ENCODE measurements around the gene INTS11. TPM values are rescaled to one million over a fixed set of nuclear protein-coding genes. Genes with fewer than 3 reads are reported as not detected.

The INTS11 gene
- total RNA-seq, 1 experiment from 2014 or later = 117 TPM

DNA sequence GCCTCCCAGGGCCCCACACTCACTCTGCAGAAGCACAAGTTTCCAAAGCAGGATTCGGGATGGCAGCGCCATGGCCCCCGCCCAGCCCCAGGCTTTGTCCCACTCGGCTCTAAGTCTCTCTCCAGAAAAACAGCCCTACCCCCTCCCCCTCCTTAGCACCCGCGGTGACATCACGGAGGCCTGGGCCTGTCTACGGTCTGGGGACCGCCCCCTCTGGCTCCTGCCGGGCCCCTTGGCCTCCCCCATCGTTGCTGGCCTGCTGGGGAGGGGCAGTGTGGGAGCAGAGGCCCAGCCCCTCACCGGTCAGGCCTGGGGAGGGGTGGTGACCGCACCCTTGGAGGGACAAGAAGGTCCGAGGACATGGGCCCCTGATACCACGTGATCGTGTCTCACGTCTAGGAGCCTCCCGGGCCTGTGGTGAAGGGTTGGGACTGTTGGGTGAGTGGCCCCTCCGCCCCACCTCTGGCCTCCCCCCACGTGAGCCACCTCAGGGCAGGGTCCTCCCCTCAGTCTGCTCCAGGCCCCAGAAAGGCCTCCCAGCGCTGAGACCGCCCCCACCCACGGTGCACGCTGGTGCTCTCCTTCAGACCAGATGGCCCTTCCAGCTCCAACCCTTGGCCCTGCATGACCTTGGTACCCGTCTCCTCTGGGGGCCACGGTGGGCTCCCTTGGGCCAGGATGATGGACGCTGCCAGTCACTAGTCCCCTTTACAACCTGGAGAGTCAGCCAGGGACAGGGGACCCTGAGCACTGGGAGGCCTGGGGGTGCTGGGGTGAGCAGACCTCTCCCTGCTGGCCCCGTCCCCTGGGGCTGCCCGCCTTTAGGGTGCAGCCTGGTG is 34.2 kb upstream of the INTS11 start, which contains the start of gene MXRA8:
Gene MXRA8, minus strand, starts transcription at position 123 of the 839 bp plus-strand sequence. Its CDS starts 51 bp downstream, at position 72.
- intact Hi-C loops (cut with micrococcal nuclease; ENCODE audit: unreplicated experiment) = no loop called here
- Mint-ChIP-seq H3K27me3 (ENCODE audit: unreplicated experiment) (peaks cover 14% of the 10 kb centered on the region), H3K27ac (ENCODE audit: unreplicated experiment) (no peak within 1 kb of the TSS), H3K4me3 (ENCODE audit: low read depth, unreplicated experiment) (no peak within 1 kb of the TSS), H3K4me1 (ENCODE audit: low read depth, unreplicated experiment) (peaks cover 10% of the 10 kb centered on the region), H3K9me3 (ENCODE audit: low read depth, unreplicated experiment) (peaks cover 4% of the 10 kb centered on the region), H3K36me3 (ENCODE audit: insufficient read depth, unreplicated experiment) (peaks cover 6% of the 10 kb centered on the region)
- CTCF ChIA-PET = no interaction called here
- DNase-seq = no peak
- BruUV-seq (replicated peaks) = no TSS peak
- TF ChIP-seq CTCF (IDR thresholded peaks at IDR 0.05; ENCODE audit: unreplicated experiment) = no peak

DNA sequence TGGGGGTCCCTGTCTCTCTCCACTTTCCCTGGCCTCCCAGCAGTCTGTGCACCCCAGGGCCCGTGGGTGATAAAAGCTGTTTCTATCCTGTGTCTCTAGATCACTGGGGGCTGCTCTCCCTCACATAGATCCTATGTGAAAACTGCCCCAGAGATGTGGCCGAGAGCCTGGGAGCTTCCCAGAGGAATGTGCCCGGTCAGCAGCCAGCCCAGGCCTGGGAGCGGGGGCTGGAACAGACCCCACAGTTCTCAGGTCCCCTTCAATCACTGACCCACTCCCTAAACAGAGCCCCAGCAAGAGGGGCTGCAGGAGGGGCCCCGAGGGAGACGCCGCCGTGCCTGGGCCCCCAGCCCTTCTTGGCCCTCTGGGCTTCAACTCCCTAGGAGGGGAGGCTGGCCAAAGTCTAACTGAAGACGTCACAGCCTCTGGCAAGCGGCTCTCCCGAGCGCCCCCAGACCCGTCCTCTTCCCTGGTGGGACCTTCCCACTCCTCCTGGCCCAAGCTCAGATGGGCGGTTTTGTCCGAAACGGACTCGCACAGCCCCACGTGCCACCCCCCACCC is 33.5 kb upstream of the INTS11 start:
- DNase-seq = no peak
- Mint-ChIP-seq H3K4me1 (ENCODE audit: low read depth, unreplicated experiment) (peaks cover 10% of the 10 kb centered on the region), H3K36me3 (ENCODE audit: insufficient read depth, unreplicated experiment) (peaks cover 12% of the 10 kb centered on the region), H3K9me3 (ENCODE audit: low read depth, unreplicated experiment) (peaks cover 4% of the 10 kb centered on the region), H3K27ac (ENCODE audit: unreplicated experiment) (no peak overlapping the region), H3K4me3 (ENCODE audit: low read depth, unreplicated experiment) (no peak overlapping the region), H3K27me3 (ENCODE audit: unreplicated experiment) (peaks cover 14% of the 10 kb centered on the region)
- no TSS peak for BruUV-seq (replicated peaks)
- intact Hi-C loops (cut with micrococcal nuclease; ENCODE audit: unreplicated experiment) = no loop called here
- TF ChIP-seq CTCF (IDR thresholded peaks at IDR 0.05; ENCODE audit: unreplicated experiment) = no peak
- CTCF ChIA-PET = no interaction called here

- Mint-ChIP-seq H3K27ac (ENCODE audit: unreplicated experiment) (no peak overlapping the region), H3K4me1 (ENCODE audit: low read depth, unreplicated experiment) (peaks cover 10% of the 10 kb centered on the region), H3K9me3 (ENCODE audit: low read depth, unreplicated experiment) (peaks cover 4% of the 10 kb centered on the region), H3K27me3 (ENCODE audit: unreplicated experiment) (peaks cover 14% of the 10 kb centered on the region), H3K36me3 (ENCODE audit: insufficient read depth, unreplicated experiment) (peaks cover 23% of the 10 kb centered on the region), H3K4me3 (ENCODE audit: low read depth, unreplicated experiment) (no peak overlapping the region)
- intact Hi-C loops (cut with micrococcal nuclease; ENCODE audit: unreplicated experiment) = no loop called here
- CTCF ChIA-PET = no interaction called here
- TF ChIP-seq CTCF (IDR thresholded peaks at IDR 0.05; ENCODE audit: unreplicated experiment) = no peak
- DNase-seq = no peak
- no TSS peak for BruUV-seq (replicated peaks)
Observed at GRCh38 chr1:1356796-1357401, 32.4 kb upstream of the INTS11 start.

DNA sequence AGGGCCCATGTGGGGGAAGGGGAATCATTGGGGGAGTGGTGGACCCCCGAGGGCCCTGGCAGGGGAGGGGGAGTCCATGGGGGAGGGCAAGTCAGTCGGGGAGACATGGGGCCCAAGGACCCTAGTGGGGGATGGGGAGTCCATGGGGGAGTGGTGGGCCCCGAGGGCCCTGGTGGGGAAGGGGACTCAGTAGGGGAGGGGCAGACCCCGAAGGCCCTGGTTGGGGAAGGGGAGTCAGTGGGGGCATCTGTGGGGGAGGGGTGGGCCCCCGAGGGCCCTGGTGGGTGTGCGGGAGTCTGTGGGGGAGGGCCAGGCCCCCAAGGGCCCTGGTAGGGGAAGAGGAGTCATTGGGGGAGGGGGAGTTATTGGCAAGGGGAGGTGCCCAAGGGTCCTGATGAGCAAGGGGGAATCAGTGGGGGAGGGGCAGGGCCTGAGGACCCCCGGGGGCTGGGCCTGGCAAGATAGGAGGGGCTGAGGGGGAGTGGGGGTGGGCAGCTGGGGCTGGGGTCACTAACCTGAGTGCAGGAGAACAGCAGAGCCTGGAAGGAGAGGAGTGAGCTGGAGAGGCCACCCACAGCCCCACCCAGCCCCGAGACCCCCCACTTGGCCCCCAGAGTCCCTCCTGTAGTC is 31.8 kb upstream of the INTS11 start:
- Mint-ChIP-seq H3K4me3 (ENCODE audit: low read depth, unreplicated experiment) (no peak overlapping the region), H3K9me3 (ENCODE audit: low read depth, unreplicated experiment) (peaks cover 4% of the 10 kb centered on the region), H3K27me3 (ENCODE audit: unreplicated experiment) (peaks cover 12% of the 10 kb centered on the region), H3K4me1 (ENCODE audit: low read depth, unreplicated experiment) (peaks cover 10% of the 10 kb centered on the region), H3K27ac (ENCODE audit: unreplicated experiment) (no peak overlapping the region), H3K36me3 (ENCODE audit: insufficient read depth, unreplicated experiment) (peaks cover 28% of the 10 kb centered on the region)
- TF ChIP-seq CTCF (IDR thresholded peaks at IDR 0.05; ENCODE audit: unreplicated experiment) = no peak
- intact Hi-C loops (cut with micrococcal nuclease; ENCODE audit: unreplicated experiment) = no loop called here
- no peak for DNase-seq
- CTCF ChIA-PET = no interaction called here
- BruUV-seq (replicated peaks) = no TSS peak
